HepG2 (cell line): ENCODE results near the gene PKP1. TPM values are rescaled to one million over a fixed set of nuclear protein-coding genes. Genes with fewer than 3 reads are reported as not detected.

Experiments used
- ATAC-seq: fragments of 200-7000 bp; cut with Tn5 transposase; 3 replicates; pipeline ENCODE4 v1.9.1; 2020; ENCODE audit warnings: mild to moderate bottlenecking, moderate library complexity
- BruUV-seq: library from RNA; stranded (reverse); fragments of 400-500 nt; replicated peaks from 2 replicates; lab custom pipeline; 2021; lab: Mats Ljungman, UMichigan
- CTCF ChIA-PET: fragments of 300-600 bp; formaldehyde crosslinking; extraction: SDS; loops from one replicate; lab custom pipeline; 2021; ENCODE audit warnings: low total read pairs, inconsistent platforms, low intra/inter-chr PET ratio; lab: Yijun Ruan, JAX
- POLR2A ChIA-PET: fragments of 350-600 bp; sonication (Branson Sonifier 250); formaldehyde crosslinking; loops from one replicate; lab custom pipeline; 2020; ENCODE audit warnings: antibody characterized with exemption, inconsistent platforms; lab: Yijun Ruan, JAX
- DNase-seq: peaks from one replicate; pipeline ENCODE4 v3.0.0-alpha.2; 2015; ENCODE audit warnings: low spot score
- FAIRE-seq: peaks from 3 replicates; lab custom pipeline; 2011; peaks lifted over from hg19 to GRCh38; lab: Jason Lieb, UNC
- H2AFZ ChIP-seq: one replicate; pipeline ENCODE4 v1.6.1; 2011; ENCODE audit warnings: low read length, inconsistent platforms
- H3K27ac ChIP-seq: fragments of 300-600 bp; 3 replicates; pipeline ENCODE4 v1.8.0; 2011; ENCODE audit warnings: mixed run types, mild to moderate bottlenecking, mixed read lengths, low read length, inconsistent platforms; ENCODE audit not compliant: insufficient read depth; ENCODE audit errors: extremely low read length
- H3K27me3 ChIP-seq, 2 experiments: fragments of 200-600 bp in 1 of 2; 2 replicates in 1 of 2; 3 replicates in 1 of 2; pipeline versions ENCODE4 v1.6.0 to v1.8.0; 2011; ENCODE audit warnings: low read length in 2 of 2, mild to moderate bottlenecking in 2 of 2, moderate library complexity in 2 of 2, inconsistent platforms in 1 of 2; ENCODE audit not compliant: insufficient read depth in 2 of 2, control insufficient read depth in 1 of 2
- H3K36me3 ChIP-seq, 2 experiments: fragments of 200-600 bp in 1 of 2; replicated peaks in 1 of 2; 2 replicates in 1 of 2; 3 replicates in 1 of 2; pipeline versions ENCODE4 v1.5.1 to v1.8.0; 2011; ENCODE audit warnings: low read length in 2 of 2, inconsistent platforms in 1 of 2; ENCODE audit not compliant: insufficient read depth in 2 of 2, control insufficient read depth in 1 of 2
- H3K4me1 ChIP-seq: 2 replicates; pipeline ENCODE4 v1.5.1; 2012; ENCODE audit warnings: low read length, inconsistent platforms; ENCODE audit not compliant: insufficient read depth
- H3K4me2 ChIP-seq: 2 replicates; pipeline ENCODE4 v1.6.0; 2011; ENCODE audit warnings: low read depth, low read length, inconsistent platforms
- H3K4me3 ChIP-seq, 3 experiments: fragments of 200-600 bp in 1 of 3; sonication (generic), shearing (Covaris generic) in 1 of 3; replicated peaks in 1 of 3; 2 replicates each; pipeline ENCODE4 v1.5.1; 2011 to 2016; ENCODE audit warnings: low read length in 3 of 3, inconsistent platforms in 2 of 3, low read depth in 2 of 3, mild to moderate bottlenecking in 2 of 3, control low read depth in 1 of 3, mixed read lengths in 1 of 3; ENCODE audit not compliant: insufficient read depth in 1 of 3
- H3K79me2 ChIP-seq: one replicate; pipeline ENCODE4 v1.6.1; 2011; ENCODE audit warnings: low read length, inconsistent platforms; ENCODE audit not compliant: insufficient read depth
- H3K9ac ChIP-seq: 2 replicates; pipeline ENCODE4 v1.6.0; 2011; ENCODE audit warnings: mild to moderate bottlenecking, low read depth, low read length, inconsistent platforms; ENCODE audit not compliant: insufficient read depth
- H3K9me3 ChIP-seq: 2 replicates; pipeline ENCODE4 v1.5.1; 2012; ENCODE audit warnings: mild to moderate bottlenecking, low read length
- H4K20me1 ChIP-seq: 2 replicates; pipeline ENCODE4 v1.6.0; 2011; ENCODE audit warnings: inconsistent platforms, mild to moderate bottlenecking, low read length, moderate library complexity; ENCODE audit not compliant: insufficient read depth
- ATF1 ChIP-seq: IDR thresholded peaks from 2 replicates; pipeline ENCODE4 v1.6.1; 2016; ENCODE audit warnings: mild to moderate bottlenecking, control low read depth
- EEA1 ChIP-seq: sonication (generic); formaldehyde crosslinking; IDR thresholded peaks from 2 replicates; pipeline ENCODE4 v1.5.1; 2020; ENCODE audit warnings: mild to moderate bottlenecking, missing genetic modification reagents, borderline replicate concordance
- ETV6 ChIP-seq: sonication (generic); formaldehyde crosslinking; conservative IDR thresholded peaks from 2 replicates; pipeline ENCODE4 v1.4.0; 2020; ENCODE audit warnings: missing genetic modification reagents
- GABPA ChIP-seq, 2 experiments: IDR thresholded peaks; 2 replicates each; pipeline ENCODE4 v1.6.1; 2011 to 2016; ENCODE audit warnings: low read depth in 2 of 2, low read length in 1 of 2, missing biosample characterization in 1 of 2, missing genetic modification characterization in 1 of 2
- NCOR1 ChIP-seq: fragments of 200-600 bp; sonication (generic); IDR thresholded peaks from 2 replicates; pipeline ENCODE4 v1.7.0; 2017; ENCODE audit warnings: antibody characterized with exemption, low read length, borderline replicate concordance
- NFRKB ChIP-seq: fragments of 450-650 bp; IDR thresholded peaks from 2 replicates; pipeline ENCODE4 v1.6.1; 2017
- SMAD1 ChIP-seq: sonication (generic); formaldehyde crosslinking; IDR thresholded peaks from 2 replicates; pipeline ENCODE4 v1.4.0; 2020; ENCODE audit warnings: missing genetic modification reagents, low read depth, mild to moderate bottlenecking, borderline replicate concordance
- THYN1 ChIP-seq: sonication (generic); formaldehyde crosslinking; IDR thresholded peaks from 2 replicates; pipeline ENCODE4 v1.8.1; 2023; ENCODE audit warnings: low read depth, mild to moderate bottlenecking, moderate library complexity, missing genetic modification reagents, borderline replicate concordance
- ZC3H4 ChIP-seq: sonication (generic); formaldehyde crosslinking; IDR thresholded peaks from 2 replicates; pipeline ENCODE4 v1.4.0; 2020; ENCODE audit warnings: missing genetic modification reagents, borderline replicate concordance
- ZSCAN30 ChIP-seq: sonication (generic); formaldehyde crosslinking; IDR thresholded peaks from 2 replicates; pipeline ENCODE4 v1.5.0; 2020; ENCODE audit warnings: mild to moderate bottlenecking, missing genetic modification reagents
- WGBS: methylation state at CpG from one replicate; pipeline ENCODE4 v1.1.6; 2017; ENCODE audit warnings: low lambda C conversion rate; 5-methylcytosine and 5-hydroxymethylcytosine counted together
- in situ Hi-C: cut with HindIII; loops from 2 replicates; pipeline ENCODE4 v1.10.0; 2017; ENCODE audit warnings: low pct_unique_long_range_greater_than_20kb; ENCODE audit not compliant: extremely low pct_ligation_motif_present
- intact Hi-C: fragments of 100-400 bp; cut with micrococcal nuclease; formaldehyde crosslinking; loops from one replicate; pipeline ENCODE4 v1.10.0; 2022; ENCODE audit not compliant: unreplicated experiment
- polyA plus RNA-seq, 8 experiments: library from polyadenylated mRNA; depleted of rRNA in 3 of 8; stranded (reverse) in 7 of 8; unstranded in 1 of 8; fragments of >200 nt; fragmentation: Illumina TruSeq in 4 of 8; extraction: Trizol in 4 of 8; gene quantifications; 2 replicates each; pipeline versions ENCODE4 v1.2.1 to v1.2.3, GENCODE V29; 2011 to 2016; ENCODE audit warnings: low read depth in 4 of 8, missing spikeins in 1 of 8, mixed read lengths in 1 of 8; ENCODE audit not compliant: insufficient read depth in 1 of 8
- total RNA-seq, 5 experiments: library from RNA; depleted of rRNA; stranded (reverse); fragments of >200 nt; fragmentation: Illumina TruSeq; extraction: Trizol; gene quantifications; 2 replicates each; pipeline ENCODE4 v1.2.3, GENCODE V29; 2016; ENCODE audit warnings: low read depth in 1 of 5
- TF ChIP-seq, protein P1 (sequence below): sonication (generic); formaldehyde crosslinking; IDR thresholded peaks from 2 replicates; pipeline ENCODE4 v1.9.0; 2021; ENCODE audit warnings: missing genetic modification reagents, mild to moderate bottlenecking, borderline replicate concordance
- TF ChIP-seq, protein P2 (sequence below): sonication (generic); formaldehyde crosslinking; IDR thresholded peaks from 2 replicates; pipeline ENCODE4 v1.4.0; 2020; ENCODE audit warnings: low read depth, missing genetic modification reagents

PKP1 gene
- total and polyA plus RNA-seq, 2 of the 13 experiments (the other 11 are each of a cell fraction or from before 2014, with no cell fraction given) = not detected

DNA sequence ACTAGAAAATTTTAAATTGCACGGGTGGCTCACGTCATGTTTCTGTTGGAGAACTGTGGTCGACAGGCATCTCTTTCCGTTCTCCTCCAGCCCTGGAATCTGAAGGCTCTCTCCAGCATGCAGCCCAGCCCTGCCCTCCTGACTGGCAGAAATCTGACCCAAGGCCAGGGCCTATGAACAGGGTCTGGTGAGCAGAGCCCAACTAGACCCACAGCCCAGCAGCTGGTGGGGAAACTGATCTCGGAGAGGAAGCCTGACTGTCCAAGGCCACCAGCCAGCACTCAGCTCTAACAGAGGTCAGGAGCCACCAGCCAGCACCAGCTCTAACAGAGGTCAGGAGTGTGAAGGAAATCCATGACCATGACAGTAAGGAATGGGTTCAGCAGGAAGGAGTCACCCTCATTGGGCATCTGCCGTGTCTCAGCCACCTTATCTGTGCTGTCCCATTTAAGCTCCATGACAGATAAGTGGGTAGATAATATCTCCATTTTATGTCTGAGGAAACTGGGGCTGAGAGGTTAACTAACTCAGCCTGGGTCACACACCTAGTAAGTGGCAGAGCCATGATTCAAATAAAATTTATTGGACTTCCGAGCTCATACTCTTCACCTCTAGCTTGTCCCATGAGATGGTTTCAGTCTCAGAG lies 20.2 kb upstream of the PKP1 start:
- WGBS = 10% methylated on average over 7 of the region's 7 CpGs
- Histone ChIP-seq H2AFZ (no peak overlapping the region), H3K4me2 (no peak overlapping the region), H3K36me3 (no peaks in the 10 kb centered on the region), H3K4me3 (no peak overlapping the region), H3K27me3 (peaks cover 5 to 34% of the 10 kb centered on the region in 2 experiments; a peak in 4 of 5 replicates), H3K9ac (no peak overlapping the region), H3K27ac (no peak overlapping the region), H4K20me1 (no peaks in the 10 kb centered on the region), H3K4me1 (no peaks in the 10 kb centered on the region), H3K9me3 (no peaks in the 10 kb centered on the region), H3K79me2 (no peaks in the 10 kb centered on the region)
- TF ChIP-seq THYN1 (CRISPR knock-in tag) = no peak
- CTCF ChIA-PET = no interaction called here
- no peak for ATAC-seq
- POLR2A ChIA-PET = no interaction called here
- intact Hi-C loops (no loop called here), in situ Hi-C loops (loop anchor here (5.0 kb wide), 1 partner anchor 104 kb away; no protein-coding TSS in a partner anchor)
- no peak for FAIRE-seq
- no peak for DNase-seq
- no TSS peak for BruUV-seq

DNA sequence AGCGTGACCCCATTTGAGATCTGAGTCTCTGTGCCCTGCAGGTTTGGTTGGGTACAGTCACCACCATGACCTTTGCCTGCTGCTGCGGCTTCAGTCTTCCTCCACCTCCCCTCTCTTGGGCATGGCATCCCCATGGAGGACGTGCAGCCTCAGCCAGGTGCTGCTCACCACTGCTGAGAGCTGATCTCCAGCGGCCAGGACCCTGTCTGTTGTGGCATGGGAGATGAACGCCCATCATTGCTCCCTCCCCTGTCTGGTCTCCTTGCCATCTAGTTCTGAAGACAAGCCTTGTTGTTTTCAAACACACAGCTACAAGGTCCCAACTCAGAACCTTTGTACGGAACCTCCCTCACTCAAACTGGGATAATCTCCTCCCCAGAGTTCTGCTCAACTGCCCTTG lies 19.2 kb upstream of the PKP1 start:
- Histone ChIP-seq H3K27me3 (peaks cover 5 to 34% of the 10 kb centered on the region in 2 experiments; a peak in 4 of 5 replicates), H4K20me1 (no peaks in the 10 kb centered on the region), H3K9me3 (no peaks in the 10 kb centered on the region), H2AFZ (no peak overlapping the region), H3K4me3 (no peak overlapping the region), H3K9ac (no peak overlapping the region), H3K36me3 (no peaks in the 10 kb centered on the region), H3K79me2 (no peaks in the 10 kb centered on the region), H3K4me1 (no peaks in the 10 kb centered on the region), H3K4me2 (no peak overlapping the region), H3K27ac (no peak overlapping the region)
- in situ Hi-C loops (loop anchor here (5.0 kb wide), 1 partner anchor 103 kb away; no protein-coding TSS in a partner anchor), intact Hi-C loops (no loop called here)
- ChIA-PET POLR2A (no interaction called here), CTCF (no interaction called here)
- FAIRE-seq (no peak), ATAC-seq (no peak), DNase-seq (no peak)
- WGBS = 23% methylated on average over 4 of the region's 6 CpGs
- no TSS peak for BruUV-seq
- TF ChIP-seq GABPA (IDR thresholded peaks at IDR 0.05; ENCODE audit: low read depth, low read length) (no peak), GABPA (CRISPR knock-in tag; IDR thresholded peaks at IDR 0.05; ENCODE audit: low read depth) (no peak), SMAD1 (no peak), NFRKB (no peak), EEA1 (CRISPR knock-in tag) (no peak), NCOR1 (no peak), ZC3H4 (CRISPR knock-in tag) (no peak), ETV6 (CRISPR knock-in tag) (no peak), ATF1 (no peak), ZSCAN30 (CRISPR knock-in tag) (no peak)
- TF ChIP-seq, protein P1, sequence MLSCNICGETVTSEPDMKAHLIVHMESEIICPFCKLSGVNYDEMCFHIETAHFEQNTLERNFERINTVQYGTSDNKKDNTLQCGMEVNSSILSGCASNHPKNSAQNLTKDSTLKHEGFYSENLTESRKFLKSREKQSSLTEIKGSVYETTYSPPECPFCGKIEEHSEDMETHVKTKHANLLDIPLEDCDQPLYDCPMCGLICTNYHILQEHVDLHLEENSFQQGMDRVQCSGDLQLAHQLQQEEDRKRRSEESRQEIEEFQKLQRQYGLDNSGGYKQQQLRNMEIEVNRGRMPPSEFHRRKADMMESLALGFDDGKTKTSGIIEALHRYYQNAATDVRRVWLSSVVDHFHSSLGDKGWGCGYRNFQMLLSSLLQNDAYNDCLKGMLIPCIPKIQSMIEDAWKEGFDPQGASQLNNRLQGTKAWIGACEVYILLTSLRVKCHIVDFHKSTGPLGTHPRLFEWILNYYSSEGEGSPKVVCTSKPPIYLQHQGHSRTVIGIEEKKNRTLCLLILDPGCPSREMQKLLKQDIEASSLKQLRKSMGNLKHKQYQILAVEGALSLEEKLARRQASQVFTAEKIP = no peak
- TF ChIP-seq, protein P2, sequence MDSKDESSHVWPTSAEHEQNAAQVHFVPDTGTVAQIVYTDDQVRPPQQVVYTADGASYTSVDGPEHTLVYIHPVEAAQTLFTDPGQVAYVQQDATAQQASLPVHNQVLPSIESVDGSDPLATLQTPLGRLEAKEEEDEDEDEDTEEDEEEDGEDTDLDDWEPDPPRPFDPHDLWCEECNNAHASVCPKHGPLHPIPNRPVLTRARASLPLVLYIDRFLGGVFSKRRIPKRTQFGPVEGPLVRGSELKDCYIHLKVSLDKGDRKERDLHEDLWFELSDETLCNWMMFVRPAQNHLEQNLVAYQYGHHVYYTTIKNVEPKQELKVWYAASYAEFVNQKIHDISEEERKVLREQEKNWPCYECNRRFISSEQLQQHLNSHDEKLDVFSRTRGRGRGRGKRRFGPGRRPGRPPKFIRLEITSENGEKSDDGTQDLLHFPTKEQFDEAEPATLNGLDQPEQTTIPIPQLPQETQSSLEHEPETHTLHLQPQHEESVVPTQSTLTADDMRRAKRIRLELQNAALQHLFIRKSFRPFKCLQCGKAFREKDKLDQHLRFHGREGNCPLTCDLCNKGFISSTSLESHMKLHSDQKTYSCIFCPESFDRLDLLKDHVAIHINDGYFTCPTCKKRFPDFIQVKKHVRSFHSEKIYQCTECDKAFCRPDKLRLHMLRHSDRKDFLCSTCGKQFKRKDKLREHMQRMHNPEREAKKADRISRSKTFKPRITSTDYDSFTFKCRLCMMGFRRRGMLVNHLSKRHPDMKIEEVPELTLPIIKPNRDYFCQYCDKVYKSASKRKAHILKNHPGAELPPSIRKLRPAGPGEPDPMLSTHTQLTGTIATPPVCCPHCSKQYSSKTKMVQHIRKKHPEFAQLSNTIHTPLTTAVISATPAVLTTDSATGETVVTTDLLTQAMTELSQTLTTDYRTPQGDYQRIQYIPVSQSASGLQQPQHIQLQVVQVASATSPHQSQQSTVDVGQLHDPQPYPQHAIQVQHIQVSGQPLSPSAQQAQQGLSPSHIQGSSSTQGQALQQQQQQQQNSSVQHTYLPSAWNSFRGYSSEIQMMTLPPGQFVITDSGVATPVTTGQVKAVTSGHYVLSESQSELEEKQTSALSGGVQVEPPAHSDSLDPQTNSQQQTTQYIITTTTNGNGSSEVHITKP (CRISPR knock-in tag) = no peak
